MCF 10A (cell line): ENCODE results near the gene MTG1. TPM values are rescaled to one million over a fixed set of nuclear protein-coding genes. Genes with fewer than 3 reads are reported as not detected.

Experiments used
- BruUV-seq: library from RNA; stranded (reverse); fragments of 400-500 nt; replicated peaks from 2 replicates; lab custom pipeline; 2021; lab: Mats Ljungman, UMichigan
- CTCF ChIA-PET: fragments of 300-600 bp; sonication (Branson Sonifier 250); formaldehyde crosslinking; extraction: SDS; loops from one replicate; lab custom pipeline; 2021; ENCODE audit warnings: antibody characterized with exemption, inconsistent platforms; lab: Yijun Ruan, JAX
- POLR2A ChIA-PET: fragments of 300-600, 350-650 bp; sonication (Branson Sonifier 250); formaldehyde crosslinking; extraction: SDS; loops from one replicate; lab custom pipeline; 2020; ENCODE audit warnings: antibody characterized with exemption, inconsistent platforms; lab: Yijun Ruan, JAX
- DNase-seq: peaks from one replicate; pipeline ENCODE4 v3.0.0-alpha.2; 2018; ENCODE audit not compliant: unreplicated experiment
- H3K27ac Mint-ChIP-seq: one replicate; pipeline ENCODE4 v1.8.0; 2022; ENCODE audit warnings: mild to moderate bottlenecking, low read depth, mixed read lengths; ENCODE audit not compliant: unreplicated experiment
- H3K27me3 Mint-ChIP-seq: one replicate; pipeline ENCODE4 v1.8.0; 2022; ENCODE audit warnings: mixed read lengths; ENCODE audit not compliant: insufficient read depth, unreplicated experiment
- H3K36me3 Mint-ChIP-seq: one replicate; pipeline ENCODE4 v1.8.0; 2022; ENCODE audit warnings: mild to moderate bottlenecking, moderate library complexity, mixed read lengths; ENCODE audit not compliant: insufficient read depth, unreplicated experiment
- H3K4me1 Mint-ChIP-seq: one replicate; pipeline ENCODE4 v1.8.0; 2022; ENCODE audit warnings: mixed read lengths; ENCODE audit not compliant: insufficient read depth, unreplicated experiment
- H3K4me3 Mint-ChIP-seq: one replicate; pipeline ENCODE4 v1.8.0; 2022; ENCODE audit warnings: mild to moderate bottlenecking, moderate library complexity, mixed read lengths; ENCODE audit not compliant: unreplicated experiment
- H3K9me3 Mint-ChIP-seq: one replicate; pipeline ENCODE4 v1.8.0; 2022; ENCODE audit warnings: mixed read lengths; ENCODE audit not compliant: unreplicated experiment
- intact Hi-C: fragments of 100-400 bp; cut with micrococcal nuclease; formaldehyde crosslinking; loops from 2 replicates; pipeline ENCODE4 v1.14.1; 2022
- total RNA-seq: library from RNA; stranded (reverse); gene quantifications from 2 replicates; pipeline ENCODE4 v1.2.3, GENCODE V29; 2022
- TF ChIP-seq, protein P1 (sequence below): fragments of 200-600 bp; IDR thresholded peaks from one replicate; pipeline ENCODE4 v1.8.0; 2022; ENCODE audit warnings: antibody characterized with exemption, mild to moderate bottlenecking; ENCODE audit not compliant: unreplicated experiment

MTG1 gene
- total RNA-seq, 1 experiment from 2014 or later, result 71.6 TPM

DNA sequence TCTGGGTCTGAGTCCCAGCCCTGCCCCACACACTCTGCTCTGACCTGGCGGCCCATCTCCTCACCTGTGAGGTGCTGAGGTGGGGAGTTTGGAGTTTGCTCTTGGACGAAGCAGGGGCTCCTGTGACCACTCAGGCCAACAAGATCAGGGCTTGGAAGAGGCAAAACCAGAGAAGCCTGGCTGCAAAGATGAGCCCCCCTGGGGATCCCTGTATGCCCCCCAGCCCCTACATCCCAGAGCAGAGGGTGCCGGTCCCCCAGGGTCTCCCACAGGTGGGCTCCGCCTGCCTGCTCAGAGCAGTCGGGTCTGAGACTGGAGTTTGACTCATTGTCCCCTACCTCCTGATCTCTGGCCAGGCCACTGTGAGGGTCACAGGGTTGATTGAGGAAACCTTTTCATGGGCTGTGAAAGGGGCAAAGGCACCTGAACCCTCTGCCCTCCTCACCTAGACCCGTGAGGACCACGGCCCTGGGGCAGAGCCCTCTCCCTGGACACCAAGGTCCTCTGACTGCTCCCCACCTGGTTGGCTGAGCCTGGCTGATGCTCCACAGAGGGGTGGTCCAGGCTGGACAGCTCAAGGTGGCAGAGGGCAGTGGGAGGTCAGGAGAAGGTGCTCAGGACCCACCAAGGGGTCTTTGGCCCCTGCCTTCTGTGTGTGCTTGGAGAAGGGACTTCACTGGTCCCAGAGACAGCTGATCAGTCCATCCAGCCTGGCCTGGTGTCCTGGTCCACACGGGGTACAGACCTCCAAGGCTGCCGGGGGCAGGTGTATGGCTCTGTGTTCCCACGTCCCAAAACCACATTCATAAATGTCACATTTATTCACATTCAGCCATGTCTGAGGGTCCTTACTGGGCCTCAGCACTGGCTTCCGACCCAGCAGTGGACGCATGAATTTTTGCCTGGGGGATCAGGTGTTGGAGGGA lies 50.6 kb downstream of the MTG1 start:
- DNase-seq, result no peak
- no peak overlapping the region for H3K4me3 Mint-ChIP-seq
- BruUV-seq, result no TSS peak
- no peaks in the 10 kb centered on the region for H3K27me3 Mint-ChIP-seq
- H3K4me1 Mint-ChIP-seq, result no peaks in the 10 kb centered on the region
- peaks cover 17% of the 10 kb centered on the region for H3K9me3 Mint-ChIP-seq
- ChIA-PET CTCF (no interaction called here), POLR2A (no interaction called here)
- peaks cover 6% of the 10 kb centered on the region for H3K36me3 Mint-ChIP-seq
- TF ChIP-seq, protein P1, sequence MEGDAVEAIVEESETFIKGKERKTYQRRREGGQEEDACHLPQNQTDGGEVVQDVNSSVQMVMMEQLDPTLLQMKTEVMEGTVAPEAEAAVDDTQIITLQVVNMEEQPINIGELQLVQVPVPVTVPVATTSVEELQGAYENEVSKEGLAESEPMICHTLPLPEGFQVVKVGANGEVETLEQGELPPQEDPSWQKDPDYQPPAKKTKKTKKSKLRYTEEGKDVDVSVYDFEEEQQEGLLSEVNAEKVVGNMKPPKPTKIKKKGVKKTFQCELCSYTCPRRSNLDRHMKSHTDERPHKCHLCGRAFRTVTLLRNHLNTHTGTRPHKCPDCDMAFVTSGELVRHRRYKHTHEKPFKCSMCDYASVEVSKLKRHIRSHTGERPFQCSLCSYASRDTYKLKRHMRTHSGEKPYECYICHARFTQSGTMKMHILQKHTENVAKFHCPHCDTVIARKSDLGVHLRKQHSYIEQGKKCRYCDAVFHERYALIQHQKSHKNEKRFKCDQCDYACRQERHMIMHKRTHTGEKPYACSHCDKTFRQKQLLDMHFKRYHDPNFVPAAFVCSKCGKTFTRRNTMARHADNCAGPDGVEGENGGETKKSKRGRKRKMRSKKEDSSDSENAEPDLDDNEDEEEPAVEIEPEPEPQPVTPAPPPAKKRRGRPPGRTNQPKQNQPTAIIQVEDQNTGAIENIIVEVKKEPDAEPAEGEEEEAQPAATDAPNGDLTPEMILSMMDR, result no peak
- intact Hi-C loops, result no loop called here
- H3K27ac Mint-ChIP-seq, result no peak overlapping the region

DNA sequence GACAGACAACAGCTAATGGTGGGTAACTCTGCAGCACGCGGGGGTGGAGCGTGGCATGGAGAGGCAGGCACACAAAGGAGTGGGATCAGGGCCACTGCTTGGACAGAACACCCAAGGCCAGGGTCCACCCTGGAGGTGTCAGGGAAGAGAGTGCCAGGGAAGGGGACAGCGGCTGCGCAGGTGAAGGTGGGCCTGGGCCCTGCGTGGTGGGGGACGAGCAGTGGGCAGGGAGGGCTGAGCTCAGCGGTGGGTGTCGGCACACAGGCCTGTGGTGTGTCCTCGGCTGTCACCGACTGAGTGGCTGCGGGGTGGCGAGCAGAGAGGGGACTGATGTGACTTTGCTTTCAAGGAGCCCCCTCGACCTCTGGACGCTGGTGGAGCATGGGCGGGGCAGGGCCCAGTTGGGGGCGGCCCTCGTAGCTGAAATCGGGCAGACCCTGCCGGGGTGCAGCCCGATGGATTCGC lies 51.3 kb downstream of the MTG1 start:
- intact Hi-C loops, result no loop called here
- Mint-ChIP-seq H3K27me3 (peaks cover under 1% of the 10 kb centered on the region), H3K27ac (no peak overlapping the region), H3K4me1 (no peaks in the 10 kb centered on the region), H3K36me3 (peaks cover 6% of the 10 kb centered on the region), H3K9me3 (peaks cover 17% of the 10 kb centered on the region), H3K4me3 (no peak overlapping the region)
- CTCF ChIA-PET, result no interaction called here
- TF ChIP-seq, protein P1, result no peak
- POLR2A ChIA-PET, result no interaction called here
- no TSS peak for BruUV-seq
- DNase-seq, result no peak

DNA sequence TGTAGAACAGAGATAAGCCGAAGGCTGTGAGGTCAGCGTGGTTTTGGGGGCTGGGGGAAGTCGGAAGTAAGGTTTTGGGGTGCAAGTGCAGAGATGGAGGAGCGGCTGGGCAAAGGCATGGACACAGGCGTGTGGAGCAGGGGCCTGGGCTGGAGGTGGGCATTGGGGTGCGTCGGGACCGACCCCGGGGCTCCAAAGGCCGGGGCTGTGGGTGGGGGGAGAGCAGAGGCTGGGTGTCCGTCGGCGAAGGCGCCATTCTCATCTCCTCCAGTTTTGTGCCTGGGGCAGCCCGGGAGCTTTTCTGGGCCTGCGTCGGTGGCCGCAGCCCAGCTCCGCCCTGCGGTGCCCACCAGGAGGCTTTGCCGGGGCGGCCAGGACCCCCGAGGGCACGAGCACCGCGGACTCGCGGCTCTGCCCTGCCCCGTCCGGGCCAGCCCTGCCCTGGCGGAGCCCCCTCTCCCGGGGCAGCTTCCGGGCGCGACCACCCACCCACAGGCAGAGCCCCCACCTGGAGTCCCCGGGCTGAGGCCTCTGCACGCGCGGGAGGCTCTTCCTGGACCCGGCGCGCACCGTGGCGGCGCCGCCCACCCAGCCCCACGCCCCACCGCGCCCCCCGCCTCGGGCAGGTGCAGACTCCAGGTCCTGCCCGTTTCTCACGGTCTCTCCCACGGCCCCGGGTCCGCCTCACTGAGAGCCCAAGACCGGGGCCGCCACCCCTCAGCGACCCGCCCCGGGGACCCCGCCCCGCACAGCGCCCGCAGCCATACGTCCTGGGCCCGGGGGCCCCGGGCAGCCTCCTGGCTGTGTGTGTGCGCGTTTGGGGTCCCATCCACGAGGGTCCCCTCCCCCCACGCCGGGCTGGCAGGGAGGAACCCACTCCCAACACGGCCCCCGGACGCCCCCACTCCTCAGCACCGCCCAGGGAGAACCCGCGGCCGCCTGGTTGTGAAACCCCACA lies 52.1 kb downstream of the MTG1 start:
- BruUV-seq, result no TSS peak
- TF ChIP-seq, protein P1, result no peak
- H3K36me3 Mint-ChIP-seq, result peaks cover 6% of the 10 kb centered on the region
- intact Hi-C loops, result no loop called here
- ChIA-PET CTCF (interaction anchor here (0.6 kb wide), 1 partner anchor 583 kb away, joined by 3 read pairs; no protein-coding TSS in a partner anchor), POLR2A (no interaction called here)
- no peaks in the 10 kb centered on the region for H3K4me1 Mint-ChIP-seq
- H3K27ac Mint-ChIP-seq, result no peak overlapping the region
- no peak overlapping the region for H3K4me3 Mint-ChIP-seq
- no peak for DNase-seq
- H3K27me3 Mint-ChIP-seq, result peaks cover 7% of the 10 kb centered on the region
- H3K9me3 Mint-ChIP-seq, result peaks cover 17% of the 10 kb centered on the region
